ENCODE results near the gene PCDHGC4. TPM values are rescaled to one million over a fixed set of nuclear protein-coding genes. Genes with fewer than 3 reads are reported as not detected.

Gene PCDHGC4
- total RNA-seq, 1 donor from 2014 or later, result not detected

- intact Hi-C loops (cut with micrococcal nuclease), result no loop called here
- H3K27ac Mint-ChIP-seq, result no peak overlapping the region
- no peak for DNase-seq
- H3K4me3 Mint-ChIP-seq, result no peak overlapping the region
- H3K36me3 Mint-ChIP-seq (ENCODE audit: low read depth), result no peaks in the 10 kb centered on the region
- no peaks in the 10 kb centered on the region for H3K9me3 Mint-ChIP-seq
- peaks cover 57% of the 10 kb centered on the region for H3K27me3 Mint-ChIP-seq
- H3K4me1 Mint-ChIP-seq, result peaks cover 2% of the 10 kb centered on the region
Observed at GRCh38 chr5:141494761-141495452, 10.1 kb downstream of the PCDHGC4 start.

- H3K4me3 Mint-ChIP-seq, result no peak overlapping the region
- intact Hi-C loops (cut with micrococcal nuclease), result no loop called here
- peaks cover 52% of the 10 kb centered on the region for H3K27me3 Mint-ChIP-seq
Observed at GRCh38 chr5:141495453-141495811, 10.6 kb downstream of the PCDHGC4 start.

GRCh38 chr5:141496038-141496437, 11.2 kb downstream of the PCDHGC4 start:
- DNase-seq, result no peak
- Mint-ChIP-seq H3K27ac (no peak overlapping the region), H3K4me1 (peaks cover 2% of the 10 kb centered on the region), H3K9me3 (no peaks in the 10 kb centered on the region), H3K27me3 (peaks cover 46% of the 10 kb centered on the region), H3K4me3 (no peak overlapping the region), H3K36me3 (ENCODE audit: low read depth) (no peaks in the 10 kb centered on the region)
- intact Hi-C loops (cut with micrococcal nuclease), result no loop called here

More at GRCh38 chr5:141495453-141495811, 10.6 kb downstream of the PCDHGC4 start:
- Mint-ChIP-seq H3K27ac (no peak overlapping the region), H3K4me1 (peaks cover 2% of the 10 kb centered on the region), H3K9me3 (no peaks in the 10 kb centered on the region), H3K36me3 (ENCODE audit: low read depth) (no peaks in the 10 kb centered on the region)
- no peak for DNase-seq

- Mint-ChIP-seq H3K4me1 (no peaks in the 10 kb centered on the region), H3K27ac (no peak overlapping the region), H3K27me3 (peaks cover 4% of the 10 kb centered on the region), H3K4me3 (no peak overlapping the region), H3K9me3 (no peaks in the 10 kb centered on the region), H3K36me3 (ENCODE audit: low read depth) (no peaks in the 10 kb centered on the region)
- no peak for DNase-seq
- intact Hi-C loops (cut with micrococcal nuclease), result no loop called here
Observed at GRCh38 chr5:141501761-141502160, 16.9 kb downstream of the PCDHGC4 start.

GRCh38 chr5:141503681-141504080, 18.9 kb downstream of the PCDHGC4 start:
- Mint-ChIP-seq H3K9me3 (no peaks in the 10 kb centered on the region), H3K4me1 (peaks cover 2% of the 10 kb centered on the region), H3K4me3 (no peak overlapping the region), H3K27me3 (peaks cover 3% of the 10 kb centered on the region), H3K27ac (no peak overlapping the region), H3K36me3 (ENCODE audit: low read depth) (no peaks in the 10 kb centered on the region)
- intact Hi-C loops (cut with micrococcal nuclease), result no loop called here
- DNase-seq, result no peak

- no peaks in the 10 kb centered on the region for H3K36me3 Mint-ChIP-seq (ENCODE audit: low read depth)
- H3K4me3 Mint-ChIP-seq, result no peak overlapping the region
- H3K27ac Mint-ChIP-seq, result no peak overlapping the region
- DNase-seq, result no peak
- H3K9me3 Mint-ChIP-seq, result no peaks in the 10 kb centered on the region
- H3K27me3 Mint-ChIP-seq, result no peaks in the 10 kb centered on the region
- H3K4me1 Mint-ChIP-seq, result peaks cover 5% of the 10 kb centered on the region
- intact Hi-C loops (cut with micrococcal nuclease), result no loop called here
Observed at GRCh38 chr5:141504216-141504615, 19.4 kb downstream of the PCDHGC4 start.

- Mint-ChIP-seq H3K4me3 (no peak overlapping the region), H3K27ac (no peak overlapping the region), H3K4me1 (peaks cover 6% of the 10 kb centered on the region), H3K9me3 (no peaks in the 10 kb centered on the region), H3K36me3 (ENCODE audit: low read depth) (no peaks in the 10 kb centered on the region), H3K27me3 (no peaks in the 10 kb centered on the region)
- DNase-seq, result no peak
- intact Hi-C loops (cut with micrococcal nuclease), result no loop called here
Observed at GRCh38 chr5:141506381-141507155, 21.7 kb downstream of the PCDHGC4 start.

- Mint-ChIP-seq H3K36me3 (ENCODE audit: low read depth) (no peaks in the 10 kb centered on the region), H3K27ac (no peak overlapping the region), H3K4me3 (no peak overlapping the region), H3K9me3 (no peaks in the 10 kb centered on the region), H3K27me3 (no peaks in the 10 kb centered on the region), H3K4me1 (peaks cover 11% of the 10 kb centered on the region)
- intact Hi-C loops (cut with micrococcal nuclease), result no loop called here
- no peak for DNase-seq
Observed at GRCh38 chr5:141507387-141508091, 22.7 kb downstream of the PCDHGC4 start.

GRCh38 chr5:141508440-141508797, 23.6 kb downstream of the PCDHGC4 start:
- H3K9me3 Mint-ChIP-seq, result no peaks in the 10 kb centered on the region
- no peaks in the 10 kb centered on the region for H3K27me3 Mint-ChIP-seq
- no peak overlapping the region for H3K4me3 Mint-ChIP-seq
- no peak for DNase-seq
- intact Hi-C loops (cut with micrococcal nuclease), result no loop called here
- peaks cover 18% of the 10 kb centered on the region for H3K4me1 Mint-ChIP-seq
- no peak overlapping the region for H3K27ac Mint-ChIP-seq
- H3K36me3 Mint-ChIP-seq (ENCODE audit: low read depth), result peaks cover 2% of the 10 kb centered on the region

- intact Hi-C loops (cut with micrococcal nuclease), result no loop called here
- Mint-ChIP-seq H3K27ac (peak overlapping the region; percentile 72), H3K36me3 (ENCODE audit: low read depth) (peaks cover 6% of the 10 kb centered on the region), H3K4me3 (no peak overlapping the region), H3K9me3 (no peaks in the 10 kb centered on the region), H3K4me1 (peaks cover 24% of the 10 kb centered on the region), H3K27me3 (no peaks in the 10 kb centered on the region)
- no peak for DNase-seq
Observed at GRCh38 chr5:141508798-141509611, 24.2 kb downstream of the PCDHGC4 start.

GRCh38 chr5:141510160-141510559, 25.3 kb downstream of the PCDHGC4 start:
- no peak for DNase-seq
- intact Hi-C loops (cut with micrococcal nuclease), result loop anchor here (5.0 kb wide), 3 partner anchors 52 to 153 kb away; partner anchors contain the start of genes PCDHGA10, PCDHGA4 and PCDHGB2
- no peak overlapping the region for H3K27ac Mint-ChIP-seq
- H3K27me3 Mint-ChIP-seq, result no peaks in the 10 kb centered on the region
- H3K36me3 Mint-ChIP-seq (ENCODE audit: low read depth), result peaks cover 6% of the 10 kb centered on the region
- H3K4me1 Mint-ChIP-seq, result peaks cover 31% of the 10 kb centered on the region
- H3K4me3 Mint-ChIP-seq, result no peak overlapping the region
- no peaks in the 10 kb centered on the region for H3K9me3 Mint-ChIP-seq

- no peaks in the 10 kb centered on the region for H3K9me3 Mint-ChIP-seq
- H3K27ac Mint-ChIP-seq, result no peak overlapping the region
- intact Hi-C loops (cut with micrococcal nuclease), result loop anchor here (5.0 kb wide), 3 partner anchors 51 to 154 kb away; partner anchors contain the start of genes PCDHGA10, PCDHGA4 and PCDHGB2
- no peak for DNase-seq
- H3K27me3 Mint-ChIP-seq, result no peaks in the 10 kb centered on the region
- no peak overlapping the region for H3K4me3 Mint-ChIP-seq
- H3K4me1 Mint-ChIP-seq, result peaks cover 31% of the 10 kb centered on the region
- H3K36me3 Mint-ChIP-seq (ENCODE audit: low read depth), result peaks cover 8% of the 10 kb centered on the region
Observed at GRCh38 chr5:141510850-141511601, 26.2 kb downstream of the PCDHGC4 start.
